GM12874 (cell line): Measurements from ENCODE around the gene EMX1.
A peak's percentile ranks its signal among the peaks of the same experiment; 100 is the strongest.

Experiments used
- CTCF ChIP-seq: IDR thresholded peaks from 2 replicates; pipeline ENCODE4 v1.5.1; 2011; ENCODE audit warnings: low read depth, mild to moderate bottlenecking, control low read depth, low read length, moderate library complexity; ENCODE audit not compliant: insufficient read depth

EMX1 gene

GRCh38 chr2:72901426-72901825 is 15.9 kb upstream of the EMX1 start:
- no peak for TF ChIP-seq CTCF

- TF ChIP-seq CTCF = no peak
These were observed 8.6 kb upstream of the EMX1 start for GRCh38 chr2:72908741-72909140.

DNA sequence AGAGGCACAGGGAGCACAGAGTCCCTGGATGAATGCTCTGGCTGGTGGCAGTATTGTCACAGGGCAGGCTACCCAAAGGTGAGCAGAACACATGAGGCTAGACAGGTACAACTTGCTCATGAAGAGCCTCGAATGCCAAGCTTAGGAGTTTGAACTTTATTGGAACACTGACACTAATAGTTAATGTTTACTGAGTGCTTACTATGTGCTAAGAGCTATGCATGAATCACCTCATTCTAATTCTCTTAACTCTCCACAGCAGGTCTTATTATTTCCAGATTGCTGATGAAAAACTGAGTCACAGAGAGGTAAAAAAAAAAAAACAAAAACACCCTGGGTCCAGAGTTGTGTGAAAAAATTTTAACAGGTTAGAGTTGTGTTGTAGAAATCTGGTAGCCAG is 6.1 kb upstream of the EMX1 start:
- TF ChIP-seq CTCF = no peak

GRCh38 chr2:72913486-72914205 is 3.7 kb upstream of the EMX1 start:
- 0 out of 2 replicates have a peak, but pooled peaks have one; percentile 2 for TF ChIP-seq CTCF

- no peak for TF ChIP-seq CTCF
These were observed 3.1 kb upstream of the EMX1 start for GRCh38 chr2:72914206-72914559.

DNA sequence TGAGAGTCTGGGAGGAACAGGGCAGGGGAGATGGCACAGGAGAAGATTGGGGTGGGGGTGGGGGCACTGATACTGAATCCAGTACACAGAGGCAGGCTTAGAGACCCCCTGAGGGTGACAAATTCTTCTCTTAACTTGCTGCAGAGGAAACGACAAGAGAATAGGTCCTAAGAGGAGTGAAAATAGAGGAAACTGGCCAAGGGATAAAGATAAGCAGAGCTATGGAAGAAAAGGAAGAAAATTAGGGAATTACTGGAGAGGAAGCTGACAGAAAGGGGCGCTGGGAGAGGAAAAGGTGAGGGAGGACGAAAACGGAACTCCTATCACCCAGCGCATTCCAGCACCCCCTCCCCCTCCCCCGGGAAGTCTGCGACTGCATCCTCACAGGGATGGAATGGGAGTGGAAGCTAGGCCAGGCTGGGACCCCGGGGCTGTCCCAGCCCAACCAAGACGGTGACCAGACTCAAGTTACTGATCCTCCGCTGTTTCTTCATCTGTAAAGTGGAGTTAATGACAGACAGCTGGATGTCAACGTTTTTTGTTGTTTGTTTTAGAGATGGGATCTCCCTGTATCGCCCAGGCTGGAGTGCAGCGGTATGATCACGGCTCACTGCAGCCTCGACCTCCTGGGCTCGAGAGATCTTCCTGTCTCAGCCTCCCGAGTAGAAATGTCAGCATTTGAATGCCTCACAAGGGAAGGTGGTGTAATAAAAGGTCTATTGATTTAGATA is 2.6 kb upstream of the EMX1 start:
- TF ChIP-seq CTCF = no peak

GRCh38 chr2:72915320-72915906 is 1.9 kb upstream of the EMX1 start:
- TF ChIP-seq CTCF = no peak
